Measurements from ENCODE around the gene GDPGP1.
A peak's percentile ranks its signal among the peaks of the same experiment; 100 is the strongest.
"Not testable (repeated sequence)": the region's sequence is repeated elsewhere in the genome, so short reads cannot be mapped to it uniquely, and the experiment has no call there.

The GDPGP1 gene

GRCh38 chr15:90234096-90234988 lies at the start of gene GDPGP1:
GDPGP1 (plus strand) TSS chr15:90234209; CDS start chr15:90240909, 6,700 bp downstream.
- no peak for DNase-seq

- DNase-seq = peak; percentile 36 to 39
Observed at GRCh38 chr15:90184786-90185704, 49.0 kb upstream of the GDPGP1 start.

- DNase-seq = no peak
Observed at GRCh38 chr15:90187257-90187868, 46.6 kb upstream of the GDPGP1 start.

- not testable (repeated sequence) for DNase-seq
Observed at GRCh38 chr15:90188065-90188464, 45.9 kb upstream of the GDPGP1 start.

GRCh38 chr15:90188914-90189748 lies 44.9 kb upstream of the GDPGP1 start:
- no peak for DNase-seq

- DNase-seq = no peak
Observed at GRCh38 chr15:90189781-90190467, 44.1 kb upstream of the GDPGP1 start.

- DNase-seq = no peak
Observed at GRCh38 chr15:90190606-90191343, 43.2 kb upstream of the GDPGP1 start.

GRCh38 chr15:90191344-90191687 lies 42.7 kb upstream of the GDPGP1 start:
- no peak for DNase-seq

GRCh38 chr15:90191794-90192509 lies 42.1 kb upstream of the GDPGP1 start:
- peak in 1 of 2 experiments; percentile 20 for DNase-seq

- DNase-seq = no peak
Observed at GRCh38 chr15:90192961-90193786, 40.8 kb upstream of the GDPGP1 start.

GRCh38 chr15:90194655-90195054 lies 39.4 kb upstream of the GDPGP1 start:
- no peak for DNase-seq

GRCh38 chr15:90200534-90201129 lies 33.4 kb upstream of the GDPGP1 start:
- DNase-seq = no peak

GRCh38 chr15:90201130-90201943 lies 32.7 kb upstream of the GDPGP1 start, which contains the start of gene SEMA4B:
SEMA4B (plus strand) TSS chr15:90201330; CDS start chr15:90201579, 249 bp downstream.
- peak; percentile 55 to 74 for DNase-seq

GRCh38 chr15:90201944-90202375 lies 32.0 kb upstream of the GDPGP1 start:
- no peak for DNase-seq

GRCh38 chr15:90202929-90203328 lies 31.1 kb upstream of the GDPGP1 start:
- DNase-seq = no peak

- DNase-seq = no peak
Observed at GRCh38 chr15:90203473-90203872, 30.5 kb upstream of the GDPGP1 start.

GRCh38 chr15:90203922-90204321 lies 30.1 kb upstream of the GDPGP1 start:
- DNase-seq = no peak

All from stimulated activated CD4-positive, alpha-beta T cell treated with anti-CD3 and anti-CD28 coated beads, Interleukin-4, amount 100 ng/mL, for 4 hours (primary cell).